GM06990 (cell line): ENCODE results near the gene ABCF1.

Experiments used
- DNase-seq: peaks from one replicate; pipeline ENCODE4 v3.0.0-alpha.2; 2011; ENCODE audit not compliant: insufficient read length; ENCODE audit errors: extremely low read depth
- H3K27me3 ChIP-seq: replicated peaks from 2 replicates; pipeline ENCODE4 v1.6.0; 2011; ENCODE audit warnings: low read length; ENCODE audit not compliant: control insufficient read depth, insufficient read depth
- H3K36me3 ChIP-seq: 2 replicates; pipeline ENCODE4 v1.5.1; 2011; ENCODE audit warnings: low read length; ENCODE audit not compliant: control insufficient read depth, insufficient read depth
- H3K4me3 ChIP-seq: replicated peaks from 2 replicates; pipeline ENCODE4 v1.5.1; 2011; ENCODE audit warnings: low read depth, mild to moderate bottlenecking, control low read depth, low read length
- CTCF ChIP-seq: IDR thresholded peaks from 2 replicates; pipeline ENCODE4 v1.5.1; 2011; ENCODE audit warnings: low read length, control low read depth, mild to moderate bottlenecking, inconsistent platforms; ENCODE audit not compliant: insufficient read depth, poor library complexity, severe bottlenecking

Gene ABCF1

GRCh38 chr6:30556906-30557682 lies 14.1 kb upstream of the ABCF1 start, which contains the start of gene PRR3:
Gene PRR3, plus strand, starts transcription at chr6:30557295. Its CDS starts 50 bp downstream, at chr6:30557345.
- no peak for TF ChIP-seq CTCF
- no peaks in the 10 kb centered on the region for H3K27me3 ChIP-seq
- peaks cover 7% of the 10 kb centered on the region for H3K36me3 ChIP-seq
- peak; percentile 88 for DNase-seq
- H3K4me3 ChIP-seq = peak within 1 kb of the TSS; percentile 99

GRCh38 chr6:30557683-30557981 lies 13.6 kb upstream of the ABCF1 start:
- Histone ChIP-seq H3K27me3 (no peaks in the 10 kb centered on the region), H3K36me3 (peaks cover 5% of the 10 kb centered on the region), H3K4me3 (peak overlapping the region; percentile 99)
- no peak for DNase-seq
- TF ChIP-seq CTCF = no peak

- no peak overlapping the region for H3K4me3 ChIP-seq
- peaks cover 6% of the 10 kb centered on the region for H3K36me3 ChIP-seq
- H3K27me3 ChIP-seq = no peaks in the 10 kb centered on the region
These were observed 10.3 kb upstream of the ABCF1 start for GRCh38 chr6:30560930-30561329.

GRCh38 chr6:30562470-30563425 lies 8.5 kb upstream of the ABCF1 start:
- no peak for TF ChIP-seq CTCF
- Histone ChIP-seq H3K27me3 (no peaks in the 10 kb centered on the region), H3K36me3 (peaks cover 6% of the 10 kb centered on the region), H3K4me3 (no peak overlapping the region)
- no peak for DNase-seq

More at GRCh38 chr6:30560930-30561329, 10.3 kb upstream of the ABCF1 start:
- TF ChIP-seq CTCF = no peak
- no peak for DNase-seq

- Histone ChIP-seq H3K27me3 (no peaks in the 10 kb centered on the region), H3K36me3 (peaks cover 6% of the 10 kb centered on the region), H3K4me3 (no peak overlapping the region)
- TF ChIP-seq CTCF = no peak
- DNase-seq = no peak
These were observed 7.1 kb upstream of the ABCF1 start for GRCh38 chr6:30564114-30564513.
